Inferior parietal cortex (tissue), 1 donor: ENCODE results near the gene RGPD8.
"Not testable (repeated sequence)": the region's sequence is repeated elsewhere in the genome, so short reads cannot be mapped to it uniquely, and the experiment has no call there.

ENCODE experiments used
- DNase-seq: peaks from one replicate; pipeline ENCODE4 v3.0.0-alpha.2; 2016; ENCODE audit errors: extremely low spot score

RGPD8 gene

DNA sequence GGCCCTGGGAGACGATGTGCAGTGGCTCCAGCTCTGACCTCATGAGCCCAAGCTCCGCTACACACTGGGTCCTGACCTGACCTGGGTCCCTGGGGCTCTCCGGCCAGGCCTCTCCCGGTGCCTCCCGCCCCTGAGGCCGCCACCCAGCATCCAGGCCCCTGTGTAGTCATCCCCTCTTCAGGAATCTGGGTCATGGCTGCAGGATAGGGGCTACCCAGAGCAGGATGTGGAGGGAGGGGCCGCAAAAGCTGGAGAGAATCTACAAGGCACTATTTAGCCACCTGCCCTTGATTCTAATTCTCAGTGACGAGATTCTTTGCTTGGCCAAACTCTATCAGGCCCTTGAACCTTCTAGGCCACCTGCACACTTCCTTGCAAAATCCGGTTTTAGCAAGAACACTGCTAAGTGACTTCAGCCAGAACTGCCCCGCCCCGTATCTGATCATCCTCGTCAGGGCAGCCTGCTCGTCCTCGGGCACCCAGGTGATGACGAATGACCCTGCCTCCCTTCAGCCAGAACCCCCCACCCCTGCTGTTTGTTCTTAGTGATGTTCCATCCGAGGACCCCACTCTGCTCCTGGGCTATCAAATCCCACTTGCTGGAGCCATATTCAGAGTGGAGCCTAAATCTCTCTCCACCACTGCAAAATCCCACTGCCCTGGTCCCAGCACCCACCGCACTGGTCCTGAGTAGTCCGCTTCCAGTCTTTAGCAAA is 2.4 kb upstream of the RGPD8 start:
- DNase-seq = not testable (repeated sequence)

DNA sequence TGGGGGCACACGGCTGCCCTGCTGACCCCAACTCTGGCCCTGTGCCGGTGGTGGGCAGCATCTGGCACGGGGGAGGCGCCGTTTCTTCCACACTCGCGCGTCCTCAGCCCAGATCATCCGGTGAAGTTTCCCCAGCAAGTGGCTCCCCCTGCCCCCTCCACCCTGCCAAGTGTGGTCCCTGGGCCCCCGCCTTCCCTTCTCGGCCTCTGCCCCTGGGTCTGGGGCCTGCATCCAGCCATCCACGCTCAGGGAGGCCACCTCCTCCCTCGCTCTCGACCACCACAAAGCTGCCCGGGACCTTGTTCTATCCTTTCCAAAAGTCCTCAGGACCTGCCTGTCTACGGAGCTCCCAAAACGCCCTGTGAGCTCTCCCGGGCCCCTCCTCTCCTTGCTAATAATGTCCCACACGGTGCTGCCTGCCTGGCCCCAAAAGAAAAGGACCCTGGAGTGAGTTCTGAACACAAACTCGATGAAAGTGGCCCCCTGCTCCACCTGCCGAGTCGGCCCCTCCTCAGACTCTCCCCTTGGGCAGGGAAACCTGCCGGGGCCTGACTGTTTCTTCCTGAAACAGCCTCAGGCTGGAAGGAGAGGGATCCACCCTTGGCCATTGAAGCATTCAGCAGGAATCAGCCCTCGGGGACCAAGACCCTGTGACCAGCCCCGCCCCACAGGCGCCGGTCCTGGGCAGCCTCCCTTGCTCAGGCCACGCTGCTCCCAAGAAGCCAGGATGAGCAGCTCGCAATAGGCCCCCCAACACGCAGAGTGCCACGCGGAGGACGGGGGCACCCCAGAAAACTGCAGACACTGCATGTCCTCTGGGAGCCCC is 1.7 kb upstream of the RGPD8 start:
- not testable (repeated sequence) for DNase-seq

DNA sequence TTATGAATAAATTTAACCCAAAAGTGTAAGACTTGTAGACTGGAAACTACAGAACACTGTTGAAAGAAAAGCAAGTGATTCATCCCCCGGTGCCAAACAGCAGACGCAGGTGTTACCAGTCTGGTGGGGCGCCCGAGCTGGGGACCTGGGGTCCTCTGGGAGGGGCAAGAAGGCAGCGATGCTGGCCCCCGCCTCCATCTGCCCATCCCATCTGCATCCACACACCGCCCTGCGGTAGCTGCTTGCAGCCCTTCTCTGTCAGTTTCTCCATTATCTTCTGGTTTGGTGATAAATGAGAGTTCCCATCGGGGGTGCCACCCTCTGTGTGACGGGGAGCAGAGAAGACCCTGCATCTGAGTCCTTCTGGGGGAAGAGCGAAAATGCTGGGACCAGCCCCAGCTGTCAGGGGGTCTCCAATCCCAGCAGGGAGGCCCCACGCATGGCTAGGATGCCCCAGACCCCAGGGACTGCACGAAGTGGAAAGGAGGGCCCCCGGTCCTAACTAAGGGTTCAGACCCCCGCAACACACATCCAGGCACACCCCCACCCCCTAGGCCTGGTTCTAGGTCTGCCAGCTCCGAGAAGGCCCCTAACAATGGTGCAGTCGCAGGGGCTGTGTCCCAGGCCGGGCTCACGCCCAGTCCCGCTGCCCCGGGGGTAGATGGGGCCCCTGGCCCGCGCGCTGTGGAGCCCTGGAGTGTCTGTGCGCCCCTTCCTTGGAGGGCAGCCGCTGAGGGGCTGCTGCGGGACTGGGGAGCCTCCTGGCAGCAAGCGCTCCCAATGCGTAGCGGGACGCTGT is 686 bp upstream of the RGPD8 start:
- no peak for DNase-seq

DNA sequence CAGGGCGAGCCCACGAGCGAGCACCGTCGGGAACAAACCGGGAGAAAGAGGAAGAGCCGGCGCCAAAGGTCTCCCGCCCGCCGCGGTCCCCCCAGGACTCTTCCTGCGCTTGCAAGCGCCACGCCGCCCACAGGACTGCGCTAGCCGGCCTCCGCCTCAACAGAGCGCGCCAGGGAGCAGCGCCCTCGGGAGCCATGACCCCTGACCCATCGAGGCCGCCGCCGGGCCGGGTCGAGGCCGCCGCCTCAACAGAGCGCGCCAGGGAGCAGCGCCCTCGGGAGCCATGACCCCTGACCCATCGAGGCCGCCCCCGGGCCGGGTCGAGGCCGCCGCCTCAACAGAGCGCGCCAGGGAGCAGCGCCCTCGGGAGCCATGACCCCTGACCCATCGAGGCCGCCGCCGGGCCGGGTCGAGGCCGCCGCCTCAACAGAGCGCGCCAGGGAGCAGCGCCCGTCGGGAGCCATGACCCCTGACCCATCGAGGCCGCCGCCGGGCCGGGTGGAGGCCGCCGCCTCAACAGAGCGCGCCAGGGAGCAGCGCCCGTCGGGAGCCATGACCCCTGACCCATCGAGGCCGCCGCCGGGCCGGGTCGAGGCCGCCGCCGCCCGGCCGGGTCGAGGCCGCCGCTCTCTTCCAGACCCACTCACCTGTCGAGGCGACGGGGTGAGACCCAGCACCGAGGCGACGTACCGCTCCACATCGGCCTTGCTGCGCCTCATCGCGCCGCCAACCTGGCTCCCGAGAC is 538 bp downstream of the RGPD8 start:
- not testable (repeated sequence) for DNase-seq

DNA sequence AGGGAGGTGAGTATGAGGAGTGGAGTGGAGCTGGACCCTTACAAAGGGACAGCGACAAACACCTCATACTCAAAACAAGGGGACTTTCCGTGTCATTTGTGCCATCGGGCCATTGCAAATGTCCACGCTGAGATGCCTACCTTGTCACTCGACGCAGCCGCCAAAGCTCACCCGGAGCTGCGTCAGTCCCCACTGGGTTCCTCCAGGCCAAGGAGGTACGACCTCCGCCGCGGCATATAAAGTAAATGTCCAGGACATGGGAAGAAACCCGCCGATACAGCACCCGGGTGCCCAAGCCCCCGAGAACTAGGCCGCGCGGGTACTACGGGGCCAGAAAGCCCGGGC is 1.1 kb downstream of the RGPD8 start:
- DNase-seq = not testable (repeated sequence)

DNA sequence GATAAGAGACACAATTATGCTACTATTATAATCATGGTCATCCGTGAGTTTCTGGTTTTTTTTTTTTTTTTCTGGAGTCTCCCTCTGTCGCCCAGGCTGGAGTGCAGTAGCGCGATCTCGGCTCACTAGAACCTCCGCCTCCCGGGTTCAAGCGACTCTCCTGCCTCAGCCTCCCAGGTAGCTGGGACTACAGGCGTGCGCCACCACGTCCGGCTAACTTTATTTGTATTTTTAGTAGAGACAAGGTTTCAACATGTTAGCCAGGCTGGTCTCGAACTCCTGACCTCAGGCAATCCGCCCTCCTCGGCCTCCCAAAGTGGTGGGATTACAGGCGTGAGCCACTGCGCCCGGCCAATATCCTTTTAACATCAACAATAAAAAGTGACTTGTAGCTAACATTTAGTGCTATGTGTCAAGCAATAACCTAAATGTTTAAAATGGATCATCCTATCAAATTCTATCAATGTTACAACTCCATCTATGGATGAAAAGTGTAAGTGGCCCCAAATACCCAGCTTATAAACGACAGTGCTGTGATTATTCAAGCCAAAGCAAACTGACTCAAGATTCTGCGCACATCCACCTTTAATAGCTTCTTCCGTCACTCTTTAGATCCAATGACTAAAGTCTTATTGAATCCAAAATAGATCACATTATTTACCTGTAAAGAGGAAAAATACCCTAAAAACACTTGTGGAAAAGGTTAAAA is 1.7 kb downstream of the RGPD8 start:
- DNase-seq = not testable (repeated sequence)

DNA sequence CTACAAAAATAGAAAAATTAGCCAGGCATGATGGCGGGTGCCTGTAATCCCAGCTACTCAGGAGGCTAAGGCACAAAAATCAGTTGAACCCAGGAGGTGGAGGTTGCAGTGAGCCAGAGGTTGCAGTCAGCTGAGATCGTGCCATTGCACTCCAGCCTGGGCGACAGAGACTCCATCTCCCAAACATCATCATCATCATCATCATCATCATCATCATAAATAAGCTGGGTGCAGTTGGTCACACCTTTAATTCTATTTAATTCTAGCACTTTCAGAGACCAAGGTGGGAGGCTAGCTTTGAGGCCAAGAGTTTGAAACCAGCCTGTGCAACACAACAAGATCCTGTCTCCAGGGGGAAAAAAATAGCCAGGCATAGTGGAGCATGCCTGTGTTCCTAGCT is 8.9 kb downstream of the RGPD8 start:
- DNase-seq = not testable (repeated sequence)

DNA sequence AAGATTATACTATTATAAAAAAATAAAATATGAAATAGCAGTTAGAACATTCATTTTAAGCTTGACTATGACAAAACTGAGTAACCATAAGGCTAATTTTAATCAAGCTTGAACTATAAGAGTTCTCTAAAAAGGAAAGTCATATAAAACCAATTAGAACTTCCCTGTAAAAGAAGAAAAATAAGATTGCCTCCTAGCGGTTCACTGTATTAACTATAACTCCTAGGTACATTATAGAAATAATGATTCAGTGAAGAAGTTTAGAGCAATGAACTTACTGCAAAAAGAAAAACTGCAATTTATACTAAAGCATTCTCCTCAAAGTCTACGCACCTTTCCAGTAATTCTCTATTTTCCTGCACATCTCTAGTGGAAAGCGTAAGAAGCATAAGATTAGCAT is 16.6 kb downstream of the RGPD8 start:
- DNase-seq = not testable (repeated sequence)

DNA sequence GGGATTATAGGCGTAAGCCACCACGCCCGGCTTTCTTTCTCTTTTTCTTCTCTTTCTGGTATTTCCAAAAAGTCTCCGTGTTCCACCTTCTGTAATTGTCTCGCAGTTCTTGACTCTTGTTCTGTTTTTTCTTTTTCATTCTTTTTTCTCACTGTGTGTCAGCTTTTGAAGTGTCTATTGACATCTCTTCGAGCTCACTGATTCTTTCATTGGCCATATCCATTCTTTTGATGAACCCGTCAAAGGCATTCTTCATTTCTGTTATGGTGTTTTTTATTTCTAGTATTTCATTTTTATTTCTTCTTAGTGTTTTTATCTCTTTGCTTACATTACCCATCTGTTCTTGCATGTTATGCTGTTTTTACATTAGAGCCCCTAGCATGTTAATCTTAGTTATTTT is 73.4 kb downstream of the RGPD8 start:
- not testable (repeated sequence) for DNase-seq

DNA sequence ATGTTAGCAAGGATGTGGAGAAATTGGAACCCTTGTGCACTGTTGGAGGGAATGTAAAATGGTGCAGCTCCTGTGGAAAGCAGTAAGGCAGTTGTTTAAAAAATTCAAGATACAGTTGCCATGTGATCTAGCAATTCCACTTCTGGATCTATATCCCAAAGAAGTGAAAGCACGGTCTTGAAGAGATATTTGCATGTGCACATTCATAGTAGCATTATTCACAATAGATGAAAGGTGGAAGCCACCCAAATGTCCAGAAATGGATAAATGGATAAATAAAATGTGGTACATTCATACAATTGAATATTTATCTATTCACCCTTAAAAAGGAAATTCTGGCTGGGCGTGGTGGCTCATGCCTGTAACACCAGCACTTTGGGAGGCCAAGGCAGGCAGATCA is 79.1 kb downstream of the RGPD8 start:
- not testable (repeated sequence) for DNase-seq

DNA sequence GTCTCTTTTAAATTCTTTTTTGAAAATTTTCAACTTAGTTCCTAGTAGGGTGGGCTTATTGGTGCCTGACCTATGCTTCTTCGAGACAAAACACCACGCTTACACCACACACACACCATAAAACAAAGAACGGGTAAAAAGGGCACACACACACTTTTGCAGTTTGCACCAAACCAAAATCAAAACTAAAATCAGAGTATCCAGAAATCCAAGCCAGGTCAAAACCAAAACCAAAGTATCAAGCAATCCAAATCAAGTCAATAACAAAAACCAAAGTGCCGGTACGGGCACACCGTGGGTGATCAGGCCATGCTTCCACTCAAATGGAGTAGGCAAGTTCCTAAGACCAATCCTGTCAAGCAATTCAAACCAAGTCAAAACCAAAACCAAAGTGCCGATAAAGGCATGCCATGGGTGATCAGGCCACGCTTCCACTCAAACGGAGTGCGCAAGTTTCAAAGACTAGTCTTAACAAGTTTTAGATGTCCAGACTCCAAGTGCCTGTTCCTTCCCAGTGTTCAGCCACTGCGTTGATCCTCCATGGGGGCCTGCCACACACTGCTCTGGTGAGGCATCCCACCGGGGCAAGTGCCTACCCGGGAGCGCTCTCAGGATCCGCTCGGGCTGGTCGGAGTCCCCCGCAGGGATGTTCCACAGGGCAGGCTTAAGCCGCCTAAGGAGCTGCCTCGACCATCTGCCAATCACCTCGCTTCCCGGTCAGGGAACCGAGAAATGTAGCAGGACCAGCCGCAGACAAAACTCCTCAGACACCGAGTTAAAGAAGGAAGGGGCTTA is 80.4 kb downstream of the RGPD8 start:
- not testable (repeated sequence) for DNase-seq

DNA sequence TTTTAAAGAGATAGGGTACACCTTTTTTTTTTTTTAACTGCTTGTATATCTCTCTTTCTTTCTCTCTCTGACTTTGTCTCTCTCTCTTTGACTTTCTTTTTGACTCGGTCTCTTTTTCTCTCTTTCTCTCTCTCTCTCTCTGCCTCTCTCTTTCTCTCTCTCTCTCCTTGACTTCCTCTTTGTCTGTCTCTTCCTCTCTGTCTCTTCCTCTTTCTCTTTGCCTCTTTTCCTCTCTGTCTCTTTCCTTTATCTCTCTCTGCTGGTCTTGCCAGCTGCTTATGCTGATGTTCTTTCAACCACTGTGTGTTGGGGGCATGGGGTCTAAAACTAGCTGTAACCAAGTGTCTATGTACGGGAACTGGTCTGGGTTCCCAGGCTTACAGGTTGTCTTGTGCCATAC is 81.2 kb downstream of the RGPD8 start:
- DNase-seq = not testable (repeated sequence)

DNA sequence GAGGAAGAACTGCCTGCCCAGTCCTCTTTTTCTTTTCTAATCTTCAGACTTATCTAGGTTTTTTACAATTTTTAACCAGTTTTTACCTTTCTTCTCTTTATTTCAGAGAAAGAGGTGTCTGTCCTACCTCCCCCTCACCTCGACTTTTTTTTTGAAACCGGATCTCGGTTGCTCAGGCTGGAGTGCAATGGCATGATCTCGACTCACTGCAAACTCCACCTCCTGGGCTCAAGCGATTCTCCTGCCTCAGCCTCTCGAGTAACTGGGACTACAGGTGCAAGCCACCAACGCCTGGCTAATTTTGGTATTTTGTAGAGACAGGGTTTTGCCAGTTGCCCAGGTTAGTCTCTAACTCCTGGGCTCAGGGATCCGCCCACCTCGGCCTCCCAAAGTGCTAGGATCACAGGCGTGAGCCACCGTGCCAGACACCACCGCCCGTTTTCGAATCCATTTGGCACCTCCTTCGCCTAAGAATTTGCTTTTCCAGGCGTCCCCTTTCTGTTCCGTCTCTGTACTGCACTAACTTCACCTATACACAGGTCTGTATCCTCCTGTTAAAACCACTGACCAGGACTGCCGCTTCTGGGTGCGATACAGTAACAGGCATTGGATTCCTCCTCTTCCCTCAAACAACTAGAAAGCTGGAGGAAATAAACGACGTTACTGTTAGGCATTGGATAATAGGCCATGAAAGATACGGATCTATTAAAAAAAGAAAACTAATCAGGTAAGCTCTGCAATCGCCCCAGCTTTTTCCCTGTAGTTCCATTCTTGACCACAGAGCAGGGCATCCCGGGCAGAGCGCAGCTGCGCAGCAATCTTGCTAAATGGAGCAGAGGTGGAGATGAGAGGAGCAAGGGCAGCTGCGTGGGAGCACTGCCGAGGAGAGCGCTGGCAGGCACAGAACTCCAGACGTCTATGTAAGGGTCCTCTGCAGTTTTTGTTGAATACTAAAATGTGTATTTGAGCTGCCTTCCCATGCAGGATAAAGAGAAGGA is 88.1 kb downstream of the RGPD8 start:
- DNase-seq = no peak

DNA sequence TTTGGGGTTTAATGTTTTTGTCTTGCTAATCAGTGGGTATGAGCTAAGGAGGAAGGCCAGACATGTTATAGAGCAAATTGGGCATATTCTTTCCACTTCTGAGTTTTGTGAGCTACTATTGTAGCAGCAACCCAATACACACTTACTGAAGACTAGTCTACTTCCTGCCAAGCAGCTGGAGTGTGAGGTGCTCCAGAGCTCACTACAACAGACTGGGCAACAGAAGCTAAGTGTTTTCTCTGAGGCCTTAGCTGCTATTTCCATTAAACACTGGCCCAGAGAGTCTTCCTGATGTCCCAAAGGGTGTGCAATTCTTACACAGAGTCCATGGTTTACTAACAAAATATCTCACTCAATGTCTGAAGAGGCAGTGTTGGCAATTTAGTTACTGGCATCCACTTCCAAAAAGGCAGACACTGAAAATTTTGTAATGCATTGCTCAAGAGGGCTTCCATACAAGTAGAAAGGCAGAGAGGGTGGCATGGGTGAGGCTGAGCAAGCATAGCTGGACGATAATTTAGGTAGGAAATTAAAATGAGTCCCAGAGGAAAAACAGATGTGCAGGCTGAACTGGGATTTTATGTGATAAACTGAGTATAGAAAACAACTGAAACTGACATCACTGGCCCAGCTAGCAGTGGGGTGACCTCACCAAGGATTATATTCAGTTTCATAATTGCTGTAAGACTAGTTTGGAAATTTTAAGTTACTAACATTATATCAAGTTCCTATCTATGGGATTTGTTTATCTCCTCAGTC is 89.4 kb downstream of the RGPD8 start:
- DNase-seq = no peak

DNA sequence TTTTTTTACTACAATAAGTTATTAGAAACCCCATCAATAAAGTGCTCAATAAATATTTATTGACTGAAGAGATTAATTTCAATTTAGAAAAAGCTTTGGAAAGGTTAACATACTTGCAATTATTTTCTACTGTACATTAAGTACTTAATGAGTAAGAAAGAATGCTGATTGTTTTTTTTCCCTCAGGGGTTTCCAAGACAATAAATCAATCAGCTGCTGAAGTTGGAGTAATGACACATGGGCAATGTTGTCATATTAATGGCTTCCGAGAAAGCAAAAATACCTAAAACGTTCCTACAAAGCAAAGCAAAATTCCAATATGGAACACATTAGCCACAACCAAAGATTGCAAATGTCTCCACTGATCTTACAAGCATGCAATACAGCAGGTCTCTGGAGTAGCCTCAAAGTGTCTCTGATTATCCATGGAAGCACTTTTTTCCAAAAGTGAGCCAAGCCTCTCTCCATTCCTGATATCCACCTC is 91.3 kb downstream of the RGPD8 start:
- DNase-seq = no peak

DNA sequence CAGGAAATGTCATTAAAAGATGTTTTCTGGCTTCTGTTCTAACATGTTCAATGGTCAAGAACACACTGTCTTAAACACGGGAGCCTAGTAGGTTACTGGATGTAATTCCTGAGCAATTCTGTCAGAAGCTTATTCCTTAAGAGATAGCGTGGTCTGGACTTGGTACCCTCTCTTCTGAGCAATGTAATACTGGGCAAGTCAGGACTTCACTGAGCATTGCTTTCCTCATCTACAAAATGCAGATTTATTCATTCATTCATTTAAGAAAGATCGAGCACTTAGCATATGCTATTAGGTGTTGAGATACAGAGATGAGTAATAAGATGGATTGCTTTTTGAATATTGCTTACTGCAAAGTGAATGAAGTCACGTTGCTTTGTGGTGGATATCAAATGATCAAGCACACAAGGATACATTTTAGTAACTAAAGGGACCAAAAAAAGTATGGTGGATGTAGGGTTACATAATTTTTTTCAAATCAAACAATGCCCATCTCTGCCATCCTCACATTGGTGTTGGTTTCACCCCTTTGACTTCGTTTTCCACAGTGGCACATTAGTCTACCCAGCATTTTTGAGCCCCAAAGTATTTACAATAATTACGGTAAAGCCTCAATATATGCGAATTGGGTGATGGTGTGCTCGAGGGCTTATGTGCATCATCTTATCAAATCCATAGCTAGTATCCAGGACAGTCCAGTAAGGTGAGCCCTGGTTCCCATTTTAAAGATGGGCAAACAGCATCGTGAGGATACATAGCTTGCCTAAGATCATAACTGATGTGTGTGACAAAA is 92.8 kb downstream of the RGPD8 start:
- no peak for DNase-seq

DNA sequence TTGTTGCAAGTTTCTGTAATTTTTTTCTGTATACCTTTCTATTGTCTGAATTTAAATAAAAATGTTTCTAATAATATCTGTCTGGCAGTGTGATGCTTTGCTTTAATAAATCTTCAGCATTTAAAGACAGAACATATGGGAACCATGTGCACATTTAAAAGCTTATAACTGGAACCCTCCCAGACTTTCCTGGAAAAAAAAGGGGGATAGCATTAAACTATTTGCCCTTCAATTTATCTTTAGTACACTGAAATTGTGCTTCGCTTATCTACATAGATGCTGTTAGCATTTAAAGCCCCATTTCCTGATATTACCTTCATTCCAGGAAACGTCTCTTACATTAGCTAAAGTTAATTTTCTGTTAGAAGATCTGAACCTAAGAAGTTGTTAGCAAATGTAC is 93.5 kb downstream of the RGPD8 start:
- DNase-seq = no peak
